K562 (cell line): ENCODE data around the gene KPTN. TPM values are rescaled to one million over a fixed set of nuclear protein-coding genes. Genes with fewer than 3 reads are reported as not detected.

Experiments used
- ATAC-seq: fragments of 200-7000 bp; cut with Tn5 transposase; 3 replicates; pipeline ENCODE4 v1.9.1; 2020; ENCODE audit warnings: moderate library complexity
- BruUV-seq: library from RNA; stranded (reverse); fragments of 400-500 nt; replicated peaks from 2 replicates; lab custom pipeline; 2021; lab: Mats Ljungman, UMichigan
- CTCF ChIA-PET: fragments of 300-600 bp; formaldehyde crosslinking; extraction: SDS; loops from one replicate; lab custom pipeline; 2021; ENCODE audit warnings: low intra/inter-chr PET ratio; lab: Yijun Ruan, JAX
- POLR2A ChIA-PET: fragments of 300-600, 350-650 bp; sonication (Branson Sonifier 250); formaldehyde crosslinking; extraction: SDS; loops from one replicate; lab custom pipeline; 2021; ENCODE audit warnings: antibody characterized with exemption, inconsistent platforms; lab: Yijun Ruan, JAX
- DNase-seq, 4 experiments: peaks; one replicate each; pipeline versions ENCODE4 v3.0.0 to v3.0.0-alpha.2; 2011 to 2018; ENCODE audit warnings: low spot score in 3 of 4, mixed read lengths in 3 of 4; ENCODE audit errors: extremely low read depth in 1 of 4
- FAIRE-seq: peaks from 2 replicates; lab custom pipeline; 2011; peaks lifted over from hg19 to GRCh38; lab: Jason Lieb, UNC
- H2AFZ ChIP-seq: 2 replicates; pipeline ENCODE4 v1.6.0; 2011; ENCODE audit warnings: low read depth, low read length, control low read depth, inconsistent platforms
- H3K27ac ChIP-seq: fragments of 200-600 bp; 3 replicates; pipeline ENCODE4 v1.8.0; 2011; ENCODE audit warnings: low read depth, mild to moderate bottlenecking, control low read depth, inconsistent platforms, low read length, moderate library complexity, mixed read lengths; ENCODE audit errors: extremely low read depth
- H3K27me3 ChIP-seq, 2 experiments: fragments of 300-600 bp in 1 of 2; 2 replicates in 1 of 2; 3 replicates in 1 of 2; pipeline versions ENCODE4 v1.6.0 to v1.8.0; 2011; ENCODE audit warnings: inconsistent platforms in 2 of 2, low read length in 2 of 2, mild to moderate bottlenecking in 1 of 2, mixed read lengths in 1 of 2, moderate library complexity in 1 of 2; ENCODE audit not compliant: control insufficient read depth in 2 of 2, insufficient read depth in 2 of 2
- H3K36me3 ChIP-seq: fragments of 300-600 bp; 3 replicates; pipeline ENCODE4 v1.8.0; 2011; ENCODE audit warnings: mild to moderate bottlenecking, low read length, inconsistent platforms; ENCODE audit not compliant: control insufficient read depth, insufficient read depth
- H3K4me1 ChIP-seq, 2 experiments: fragments of 200-600 bp in 1 of 2; replicated peaks in 1 of 2; 2 replicates in 1 of 2; 3 replicates in 1 of 2; pipeline versions ENCODE4 v1.5.1 to v1.8.0; 2011; ENCODE audit warnings: inconsistent platforms in 2 of 2, low read length in 2 of 2, mild to moderate bottlenecking in 1 of 2, mixed read lengths in 1 of 2, moderate library complexity in 1 of 2; ENCODE audit not compliant: control insufficient read depth in 2 of 2, insufficient read depth in 2 of 2
- H3K4me2 ChIP-seq: 2 replicates; pipeline ENCODE4 v1.6.1; 2011; ENCODE audit warnings: low read length, control low read depth, inconsistent platforms, mixed read lengths; ENCODE audit not compliant: insufficient read depth
- H3K4me3 ChIP-seq: fragments of 200-600 bp; sonication (generic), shearing (Covaris generic); 2 replicates; pipeline ENCODE4 v1.5.1; 2016; ENCODE audit warnings: control low read depth, inconsistent platforms
- H3K79me2 ChIP-seq: fragments of 200-600 bp; 3 replicates; pipeline ENCODE4 v1.8.0; 2011; ENCODE audit warnings: low read length, inconsistent platforms; ENCODE audit not compliant: control insufficient read depth, insufficient read depth
- H3K9ac ChIP-seq, 2 experiments: 2 replicates each; pipeline versions ENCODE4 v1.6.0 to v1.6.1; 2011; ENCODE audit warnings: low read depth in 2 of 2, low read length in 2 of 2, control low read depth in 1 of 2, inconsistent platforms in 1 of 2, mild to moderate bottlenecking in 1 of 2, mixed read lengths in 1 of 2; ENCODE audit not compliant: insufficient read depth in 1 of 2
- H3K9me1 ChIP-seq: one replicate; pipeline ENCODE4 v1.6.0; 2011; ENCODE audit warnings: inconsistent platforms, mild to moderate bottlenecking, low read length, moderate library complexity; ENCODE audit not compliant: control insufficient read depth, insufficient read depth
- H3K9me3 ChIP-seq: replicated peaks from 2 replicates; pipeline ENCODE4 v1.5.1; 2011; ENCODE audit warnings: low read depth, low read length, inconsistent platforms; ENCODE audit not compliant: control insufficient read depth, insufficient read depth
- H4K20me1 ChIP-seq: replicated peaks from 2 replicates; pipeline ENCODE4 v1.6.1; 2011; ENCODE audit warnings: low read length, inconsistent platforms, mixed read lengths; ENCODE audit not compliant: control insufficient read depth, insufficient read depth
- ETV1 ChIP-seq: fragments of 450-650 bp; conservative IDR thresholded peaks from 2 replicates; pipeline ENCODE4 v1.6.1; 2016; ENCODE audit warnings: missing genetic modification characterization, control low read depth, low read depth, missing compliant biosample characterization
- FOSL1 ChIP-seq: fragments of 200-800 bp; sonication (Bioruptor generic); conservative IDR thresholded peaks from 2 replicates; pipeline ENCODE4 v1.6.1; 2016; ENCODE audit warnings: missing genetic modification characterization, missing compliant biosample characterization
- MEIS2 ChIP-seq: fragments of 450-650 bp; IDR thresholded peaks from 2 replicates; pipeline ENCODE4 v1.6.1; 2014; ENCODE audit warnings: mild to moderate bottlenecking; ENCODE audit not compliant: partially characterized antibody
- NR2C1 ChIP-seq, 2 experiments: fragments of 450-650 bp; IDR thresholded peaks; 2 replicates each; pipeline ENCODE4 v1.6.1; 2017; ENCODE audit warnings: mild to moderate bottlenecking in 2 of 2, antibody characterized with exemption in 1 of 2, inconsistent platforms in 1 of 2, missing compliant biosample characterization in 1 of 2, missing genetic modification characterization in 1 of 2
- NR2C2 ChIP-seq, 2 experiments: fragments of 200-800 bp in 1 of 2; sonication (Bioruptor generic) in 1 of 2; sonication (generic) in 1 of 2; formaldehyde crosslinking in 1 of 2; IDR thresholded peaks; 2 replicates each; pipeline versions ENCODE4 v1.6.1 to v1.8.0; 2016 to 2022; ENCODE audit warnings: mild to moderate bottlenecking in 1 of 2, missing compliant biosample characterization in 1 of 2, missing genetic modification characterization in 1 of 2, missing genetic modification reagents in 1 of 2
- RBM25 ChIP-seq: fragments of 200-400 bp; formaldehyde crosslinking; IDR thresholded peaks from 2 replicates; pipeline ENCODE4 v1.6.1; 2018; ENCODE audit warnings: low read length, low read depth, moderate library complexity; ENCODE audit not compliant: severe bottlenecking
- RFX7 ChIP-seq: fragments of 250-450 bp; sonication (Bioruptor Pico); IDR thresholded peaks from 2 replicates; pipeline ENCODE4 v1.5.1; 2021; ENCODE audit warnings: mild to moderate bottlenecking
- ZNF146 ChIP-seq: IDR thresholded peaks from one replicate; pipeline ENCODE4 v1.6.1; 2018; ENCODE audit warnings: missing compliant biosample characterization; ENCODE audit not compliant: unreplicated experiment
- WGBS: fragments of 100-300 bp; shearing (Covaris generic); methylation state at CpG from one replicate; pipeline ENCODE4 v1.1.6; 2016; ENCODE audit warnings: low coverage, mixed read lengths; ENCODE audit not compliant: insufficient coverage; ENCODE audit errors: missing lambda C conversion rate; 5-methylcytosine and 5-hydroxymethylcytosine counted together
- in situ Hi-C: fragments of 300-500 bp; cut with MboI; formaldehyde crosslinking; loops from 4 replicates; pipeline ENCODE4 v1.15.0; 2018; ENCODE audit warnings: inconsistent platforms, mixed read lengths
- intact Hi-C: fragments of 100-400 bp; cut with micrococcal nuclease; formaldehyde crosslinking; loops from 2 replicates; pipeline ENCODE4 v1.14.2; 2022
- polyA plus RNA-seq, 8 experiments: library from polyadenylated mRNA; depleted of rRNA in 4 of 8; stranded (reverse) in 5 of 8; unstranded in 3 of 8; fragments of >200 nt; fragmentation: Nextera tagmentation in 2 of 8; fragmentation: Illumina TruSeq in 1 of 8; extraction: Ambion mirVana in 2 of 8; extraction: Trizol in 1 of 8; gene quantifications; 2 replicates each; pipeline versions ENCODE4 v1.2.1 to v1.2.3, GENCODE V29; 2011 to 2014; ENCODE audit warnings: inconsistent platforms in 1 of 8, missing spikeins in 1 of 8
- total RNA-seq, 7 experiments: library from RNA; depleted of rRNA in 6 of 7; stranded (reverse); fragments of >200 nt in 6 of 7; fragmentation: Illumina TruSeq in 2 of 7; extraction: Trizol in 2 of 7; gene quantifications; 2 replicates each; pipeline versions ENCODE4 v1.2.1 to v1.2.3, GENCODE V29; 2011 to 2021; ENCODE audit warnings: low replicate concordance in 1 of 7

KPTN gene
- total and polyA plus RNA-seq, 9 of the 15 experiments (the other 6 are each of a cell fraction or from before 2014, with no cell fraction given): 0.56 to 18.2 (median 8.5) TPM

DNA sequence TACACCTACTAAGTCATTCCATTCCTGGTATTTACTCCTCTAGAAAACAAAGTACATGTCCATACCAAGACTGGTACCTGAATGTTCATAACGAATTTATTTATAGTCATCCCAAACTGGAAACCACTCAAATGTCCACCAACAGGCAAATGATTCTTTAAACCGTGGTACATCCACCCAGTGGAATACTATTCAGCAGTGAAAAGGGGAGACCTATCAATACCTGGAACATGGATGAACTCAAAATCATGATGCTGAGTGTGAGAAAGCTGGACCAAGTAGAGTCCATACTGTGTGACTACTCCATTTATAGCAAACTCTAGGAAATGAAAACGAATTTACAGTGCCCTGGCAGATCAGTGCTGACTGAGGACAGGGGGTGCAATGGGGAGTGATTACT lies 42.8 kb upstream of the KPTN start:
- ATAC-seq: no peak
- Histone ChIP-seq H3K9ac (no peak overlapping the region), H3K27ac (no peak overlapping the region), H3K4me2 (no peak overlapping the region), H3K36me3 (no peaks in the 10 kb centered on the region), H3K79me2 (no peaks in the 10 kb centered on the region), H3K9me1 (no peaks in the 10 kb centered on the region), H2AFZ (no peak overlapping the region), H3K9me3 (no peaks in the 10 kb centered on the region), H3K27me3 (peaks cover 2 to 6% of the 10 kb centered on the region in 2 experiments; a peak in 4 of 5 replicates), H4K20me1 (no peaks in the 10 kb centered on the region), H3K4me1 (peaks cover 7 to 8% of the 10 kb centered on the region in 2 experiments), H3K4me3 (no peak overlapping the region)
- POLR2A ChIA-PET: interaction anchor here (0.6 kb wide), 1 partner anchor 35 kb away, joined by 3 read pairs; no protein-coding TSS in a partner anchor
- no TSS peak for BruUV-seq
- 2% methylated on average over 3 of the region's 3 CpGs for WGBS
- TF ChIP-seq RBM25 (peak; percentile 41), ZNF146 (CRISPR knock-in tag) (peak; percentile 87), FOSL1 (no peak), RFX7 (CRISPR knock-in tag) (no peak)
- FAIRE-seq: no peak
- intact Hi-C loops: no loop called here
- CTCF ChIA-PET: no interaction called here
- DNase-seq: no peak
- in situ Hi-C loops: no loop called here

GRCh38 chr19:47523473-47523872 lies 39.5 kb upstream of the KPTN start:
- ChIA-PET POLR2A (no interaction called here), CTCF (no interaction called here)
- no peaks in the 10 kb centered on the region for H4K20me1 ChIP-seq
- no peak overlapping the region for H3K9ac ChIP-seq
- H3K4me2 ChIP-seq: no peak overlapping the region
- FAIRE-seq (no peak), ATAC-seq (no peak), DNase-seq (peak in 1 of 4 experiments; percentile 4)
- peaks cover 5 to 12% of the 10 kb centered on the region in 2 experiments; a peak in 2 of 5 replicates for H3K4me1 ChIP-seq
- intact Hi-C loops (no loop called here), in situ Hi-C loops (no loop called here)
- H3K27ac ChIP-seq: no peak overlapping the region
- WGBS: 10% methylated on average over 7 of the region's 7 CpGs
- no peak overlapping the region for H3K4me3 ChIP-seq
- no peaks in the 10 kb centered on the region for H3K36me3 ChIP-seq
- no peaks in the 10 kb centered on the region for H3K9me1 ChIP-seq
- no peaks in the 10 kb centered on the region for H3K9me3 ChIP-seq
- no TSS peak for BruUV-seq
- H3K79me2 ChIP-seq: no peaks in the 10 kb centered on the region
- no peak for TF ChIP-seq NR2C1 (IDR thresholded peaks at IDR 0.05)
- TF ChIP-seq NR2C1 (tag; IDR thresholded peaks at IDR 0.05): no peak
- no peak for TF ChIP-seq NR2C2 (CRISPR knock-in tag; IDR thresholded peaks at IDR 0.05)
- TF ChIP-seq NR2C2 (tag; IDR thresholded peaks at IDR 0.05): peak; percentile 29; the same call in 1 of the 2 replicates
- TF ChIP-seq MEIS2: peak; percentile 14
- TF ChIP-seq ETV1: peak; percentile 19; the same call in 1 of the 2 replicates
- H2AFZ ChIP-seq: no peak overlapping the region; the same call in 1 of the 2 replicates
- peaks cover 6 to 7% of the 10 kb centered on the region in 2 experiments; a peak in 4 of 5 replicates for H3K27me3 ChIP-seq
